Trophoblast cell (in vitro differentiated cells and primary cell): ENCODE results near the gene CYTH3.

Source experiments
- DNase-seq, 2 donors: peaks; one replicate each; pipeline ENCODE4 v3.0.0-alpha.2; 2016
- H2AFZ ChIP-seq: 2 replicates; pipeline ENCODE4 v1.6.1; 2013; ENCODE audit warnings: low read length, moderate library complexity, mild to moderate bottlenecking; ENCODE audit not compliant: insufficient read depth, poor library complexity
- H2AK5ac ChIP-seq: 2 replicates; pipeline ENCODE4 v1.6.1; 2013; ENCODE audit warnings: mild to moderate bottlenecking, low read length
- H2BK120ac ChIP-seq: 2 replicates; pipeline ENCODE4 v1.6.1; 2013; ENCODE audit warnings: low read length, mild to moderate bottlenecking, moderate library complexity; ENCODE audit not compliant: insufficient read depth, poor library complexity
- H2BK12ac ChIP-seq: 2 replicates; pipeline ENCODE4 v1.6.1; 2013; ENCODE audit warnings: mild to moderate bottlenecking, low read length, moderate library complexity
- H2BK5ac ChIP-seq: 2 replicates; pipeline ENCODE4 v1.6.1; 2013; ENCODE audit warnings: low read length, low read depth, moderate library complexity, mild to moderate bottlenecking; ENCODE audit not compliant: poor library complexity
- H3K14ac ChIP-seq: 2 replicates; pipeline ENCODE4 v1.6.1; 2013; ENCODE audit warnings: mild to moderate bottlenecking, low read length
- H3K18ac ChIP-seq: 2 replicates; pipeline ENCODE4 v1.6.1; 2013; ENCODE audit warnings: mild to moderate bottlenecking, low read length
- H3K23ac ChIP-seq: 2 replicates; pipeline ENCODE4 v1.6.1; 2013; ENCODE audit warnings: low read length
- H3K27ac ChIP-seq: 2 replicates; pipeline ENCODE4 v1.5.1; 2013; ENCODE audit warnings: low read depth, mild to moderate bottlenecking, inconsistent platforms, low read length, moderate library complexity
- H3K27me3 ChIP-seq: 2 replicates; pipeline ENCODE4 v1.6.1; 2013; ENCODE audit warnings: inconsistent platforms, mild to moderate bottlenecking, low read length, moderate library complexity; ENCODE audit not compliant: insufficient read depth
- H3K36me3 ChIP-seq, 2 experiments: 1 replicate in 1 of 2; 2 replicates in 1 of 2; pipeline ENCODE4 v1.6.1; 2013; ENCODE audit warnings: low read length in 2 of 2, mild to moderate bottlenecking in 2 of 2, moderate library complexity in 1 of 2; ENCODE audit not compliant: insufficient read depth in 2 of 2, control insufficient read depth in 1 of 2
- H3K4ac ChIP-seq: 2 replicates; pipeline ENCODE4 v1.6.1; 2013; ENCODE audit warnings: low read depth, mild to moderate bottlenecking, low read length, moderate library complexity
- H3K4me1 ChIP-seq, 2 experiments: 1 replicate in 1 of 2; 2 replicates in 1 of 2; pipeline ENCODE4 v1.6.1; 2013; ENCODE audit warnings: low read length in 2 of 2, mild to moderate bottlenecking in 2 of 2, moderate library complexity in 1 of 2; ENCODE audit not compliant: insufficient read depth in 2 of 2, control insufficient read depth in 1 of 2
- H3K4me2 ChIP-seq: 2 replicates; pipeline ENCODE4 v1.6.1; 2013; ENCODE audit warnings: inconsistent platforms, mild to moderate bottlenecking, low read length, moderate library complexity
- H3K4me3 ChIP-seq: 2 replicates; pipeline ENCODE4 v1.5.1; 2013; ENCODE audit warnings: mild to moderate bottlenecking, low read depth, low read length, inconsistent platforms
- H3K79me1 ChIP-seq: one replicate; pipeline ENCODE4 v1.6.1; 2013; ENCODE audit warnings: low read length
- H3K79me2 ChIP-seq: 2 replicates; pipeline ENCODE4 v1.6.1; 2013; ENCODE audit warnings: low read length, mild to moderate bottlenecking; ENCODE audit not compliant: control insufficient read depth, insufficient read depth, poor library complexity
- H3K9ac ChIP-seq: 2 replicates; pipeline ENCODE4 v1.6.1; 2013; ENCODE audit warnings: mild to moderate bottlenecking, low read length
- H3K9me3 ChIP-seq: 2 replicates; pipeline ENCODE4 v1.6.1; 2013; ENCODE audit warnings: low read depth, mild to moderate bottlenecking, control low read depth, inconsistent platforms, low read length; ENCODE audit not compliant: insufficient read depth
- H4K12ac ChIP-seq: 2 replicates; pipeline ENCODE4 v1.6.1; 2013; ENCODE audit warnings: low read depth, mild to moderate bottlenecking, low read length, moderate library complexity
- H4K8ac ChIP-seq: 2 replicates; pipeline ENCODE4 v1.6.1; 2013; ENCODE audit warnings: low read depth, mild to moderate bottlenecking, low read length, moderate library complexity
- H4K91ac ChIP-seq: one replicate; pipeline ENCODE4 v1.6.1; 2013; ENCODE audit warnings: low read depth, mild to moderate bottlenecking, low read length, moderate library complexity
- WGBS: extraction: QIAGEN DNeasy Blood & Tissue Kit; methylation state at CpG from one replicate; pipeline ENCODE4 v1.1.7; 2013; ENCODE audit warnings: missing lambda C conversion rate; ENCODE audit not compliant: insufficient read length, insufficient coverage; ENCODE audit errors: extremely low coverage; 5-methylcytosine and 5-hydroxymethylcytosine counted together

The CYTH3 gene

GRCh38 chr7:6172224-6172909 is 100.1 kb downstream of the CYTH3 start:
- no peak overlapping the region for H4K8ac ChIP-seq
- H2BK12ac ChIP-seq, result no peak overlapping the region
- H3K18ac ChIP-seq, result no peak overlapping the region
- H3K4me2 ChIP-seq, result no peak overlapping the region
- peaks cover 2% of the 10 kb centered on the region for H3K79me1 ChIP-seq
- H3K9me3 ChIP-seq, result no peaks in the 10 kb centered on the region
- no peak overlapping the region for H3K4ac ChIP-seq
- no peak overlapping the region for H2AK5ac ChIP-seq
- H3K4me1 ChIP-seq, result peaks cover 10 to 12% of the 10 kb centered on the region in 2 experiments
- H3K23ac ChIP-seq, result no peak overlapping the region
- H3K79me2 ChIP-seq, result no peaks in the 10 kb centered on the region
- H3K36me3 ChIP-seq, result peaks cover 21 to 25% of the 10 kb centered on the region in 2 experiments
- H3K27me3 ChIP-seq, result no peaks in the 10 kb centered on the region
- H3K27ac ChIP-seq, result no peak overlapping the region
- H4K91ac ChIP-seq, result peak overlapping the region; percentile 22
- no peak overlapping the region for H2BK120ac ChIP-seq
- H2AFZ ChIP-seq, result no peak overlapping the region
- H2BK5ac ChIP-seq, result no peak overlapping the region
- no peak overlapping the region for H3K9ac ChIP-seq
- no peak overlapping the region for H4K12ac ChIP-seq
- DNase-seq, result peak; percentile 92 to 93
- no peak overlapping the region for H3K4me3 ChIP-seq
- WGBS, result no CpG with 5 or more reads among the region's 20 CpGs
- no peak overlapping the region for H3K14ac ChIP-seq

GRCh38 chr7:6171532-6172223 is 100.7 kb downstream of the CYTH3 start:
- no peaks in the 10 kb centered on the region for H3K79me2 ChIP-seq
- no peak overlapping the region for H3K23ac ChIP-seq
- DNase-seq, result no peak
- no peak overlapping the region for H3K4ac ChIP-seq
- H3K9me3 ChIP-seq, result no peaks in the 10 kb centered on the region
- H2BK120ac ChIP-seq, result no peak overlapping the region
- peaks cover 21 to 25% of the 10 kb centered on the region in 2 experiments for H3K36me3 ChIP-seq
- no peak overlapping the region for H3K27ac ChIP-seq
- H3K4me3 ChIP-seq, result no peak overlapping the region
- H3K18ac ChIP-seq, result no peak overlapping the region
- no peak overlapping the region for H2AFZ ChIP-seq
- H4K91ac ChIP-seq, result peak overlapping the region; percentile 22
- H4K8ac ChIP-seq, result no peak overlapping the region
- no peak overlapping the region for H3K14ac ChIP-seq
- H3K79me1 ChIP-seq, result peaks cover 2% of the 10 kb centered on the region
- no peak overlapping the region for H3K4me2 ChIP-seq
- H2BK12ac ChIP-seq, result no peak overlapping the region
- WGBS, result no CpG with 5 or more reads among the region's 22 CpGs
- peaks cover 10 to 15% of the 10 kb centered on the region in 2 experiments for H3K4me1 ChIP-seq
- H4K12ac ChIP-seq, result peak overlapping the region; percentile 2
- no peaks in the 10 kb centered on the region for H3K27me3 ChIP-seq
- no peak overlapping the region for H3K9ac ChIP-seq
- H2AK5ac ChIP-seq, result no peak overlapping the region
- H2BK5ac ChIP-seq, result peak overlapping the region; percentile 28

- H2AK5ac ChIP-seq, result no peak overlapping the region
- peaks cover 20 to 25% of the 10 kb centered on the region in 2 experiments for H3K36me3 ChIP-seq
- no CpG with 5 or more reads among the region's 59 CpGs for WGBS
- H3K9ac ChIP-seq, result no peak overlapping the region
- no peak overlapping the region for H2BK12ac ChIP-seq
- no peaks in the 10 kb centered on the region for H3K27me3 ChIP-seq
- peaks cover 10 to 15% of the 10 kb centered on the region in 2 experiments for H3K4me1 ChIP-seq
- no peaks in the 10 kb centered on the region for H3K9me3 ChIP-seq
- H4K12ac ChIP-seq, result no peak overlapping the region
- no peak overlapping the region for H2BK120ac ChIP-seq
- H2BK5ac ChIP-seq, result no peak overlapping the region
- no peak overlapping the region for H3K4ac ChIP-seq
- peak overlapping the region; percentile 9 for H4K91ac ChIP-seq
- H3K4me2 ChIP-seq, result no peak overlapping the region
- H3K14ac ChIP-seq, result no peak overlapping the region
- no peak overlapping the region for H3K27ac ChIP-seq
- no peak overlapping the region for H4K8ac ChIP-seq
- H2AFZ ChIP-seq, result no peak overlapping the region
- H3K18ac ChIP-seq, result no peak overlapping the region
- peaks cover 2% of the 10 kb centered on the region for H3K79me1 ChIP-seq
- no peaks in the 10 kb centered on the region for H3K79me2 ChIP-seq
- no peak for DNase-seq
- H3K4me3 ChIP-seq, result no peak overlapping the region
- no peak overlapping the region for H3K23ac ChIP-seq
These were observed 101.6 kb downstream of the CYTH3 start for GRCh38 chr7:6170571-6171531.

GRCh38 chr7:6169805-6170520 is 102.5 kb downstream of the CYTH3 start:
- Histone ChIP-seq H4K12ac (no peak overlapping the region), H3K14ac (no peak overlapping the region)
- no CpG with 5 or more reads among the region's 36 CpGs for WGBS

More at GRCh38 chr7:6169805-6170520, 102.5 kb downstream of the CYTH3 start:
- Histone ChIP-seq H3K79me1 (peaks cover 2% of the 10 kb centered on the region), H3K23ac (no peak overlapping the region), H3K27ac (no peak overlapping the region), H3K79me2 (no peaks in the 10 kb centered on the region), H4K8ac (no peak overlapping the region), H2BK5ac (no peak overlapping the region), H3K27me3 (no peaks in the 10 kb centered on the region), H3K4me3 (no peak overlapping the region), H3K18ac (no peak overlapping the region), H3K36me3 (peaks cover 27 to 30% of the 10 kb centered on the region in 2 experiments), H3K4me2 (no peak overlapping the region), H2AK5ac (no peak overlapping the region), H3K4ac (no peak overlapping the region), H2BK120ac (no peak overlapping the region), H3K4me1 (peaks cover 10 to 15% of the 10 kb centered on the region in 2 experiments), H3K9ac (no peak overlapping the region), H2AFZ (no peak overlapping the region), H4K91ac (no peak overlapping the region), H3K9me3 (no peaks in the 10 kb centered on the region), H2BK12ac (no peak overlapping the region)
- no peak for DNase-seq
